ENCODE measurements around the gene YPEL3.

Gene YPEL3

GRCh38 chr16:30068333-30068732, 27.7 kb downstream of the YPEL3 start:
- no peak for DNase-seq (ENCODE audit: low read depth)
- no peak overlapping the region for H3K4me3 ChIP-seq (ENCODE audit: control insufficient read depth, low read depth, low read length)
- no peak for TF ChIP-seq CTCF (conservative IDR thresholded peaks at IDR 0.05; ENCODE audit: control insufficient read depth, insufficient read depth, low read depth, low read length)

GRCh38 chr16:30067584-30067916, 28.5 kb downstream of the YPEL3 start:
- no peak for DNase-seq (ENCODE audit: low read depth)
- no peak for TF ChIP-seq CTCF (conservative IDR thresholded peaks at IDR 0.05; ENCODE audit: control insufficient read depth, insufficient read depth, low read depth, low read length)
- peak overlapping the region; percentile 97 for H3K4me3 ChIP-seq (ENCODE audit: control insufficient read depth, low read depth, low read length)

- DNase-seq (ENCODE audit: low read depth) = no peak
- peak overlapping the region; percentile 97 for H3K4me3 ChIP-seq (ENCODE audit: control insufficient read depth, low read depth, low read length)
- no peak for TF ChIP-seq CTCF (conservative IDR thresholded peaks at IDR 0.05; ENCODE audit: control insufficient read depth, insufficient read depth, low read depth, low read length)
Measured at GRCh38 chr16:30066761-30067583, 29.0 kb downstream of the YPEL3 start.

- no peak for TF ChIP-seq CTCF (conservative IDR thresholded peaks at IDR 0.05; ENCODE audit: control insufficient read depth, insufficient read depth, low read depth, low read length)
- peak overlapping the region; percentile 97 for H3K4me3 ChIP-seq (ENCODE audit: control insufficient read depth, low read depth, low read length)
- DNase-seq (ENCODE audit: low read depth) = peak; percentile 64
Measured at GRCh38 chr16:30065943-30066760, 29.9 kb downstream of the YPEL3 start.

- DNase-seq (ENCODE audit: low read depth) = peak; percentile 98
- no peak for TF ChIP-seq CTCF (conservative IDR thresholded peaks at IDR 0.05; ENCODE audit: control insufficient read depth, insufficient read depth, low read depth, low read length)
- peak within 1 kb of the TSS; percentile 97 for H3K4me3 ChIP-seq (ENCODE audit: control insufficient read depth, low read depth, low read length)
Measured at GRCh38 chr16:30065102-30065942, 30.7 kb downstream of the YPEL3 start, which contains the start of gene ALDOA. TSS of gene ALDOA (plus strand) at chr16:30065760. CDS start at chr16:30066898, 1,138 bp downstream.

GRCh38 chr16:30064729-30065101, 31.3 kb downstream of the YPEL3 start:
- no peak for TF ChIP-seq CTCF (conservative IDR thresholded peaks at IDR 0.05; ENCODE audit: control insufficient read depth, insufficient read depth, low read depth, low read length)
- H3K4me3 ChIP-seq (ENCODE audit: control insufficient read depth, low read depth, low read length) = peak overlapping the region; percentile 43
- no peak for DNase-seq (ENCODE audit: low read depth)

All from fibroblast of mammary gland (primary cell).